Retinal pigment epithelial cell (primary cell): ENCODE data around the gene PNLIPRP2.

Experiments
- DNase-seq: peaks from one replicate; pipeline ENCODE4 v3.0.0-alpha.2; 2010; ENCODE audit warnings: low read depth
- H3K4me3 ChIP-seq: 2 replicates; pipeline ENCODE4 v1.5.1; 2011; ENCODE audit warnings: mild to moderate bottlenecking, low read length, control low read depth, moderate library complexity
- CTCF ChIP-seq: conservative IDR thresholded peaks from 2 replicates; pipeline ENCODE4 v1.5.1; 2011; ENCODE audit warnings: low read depth, low read length, control low read depth, inconsistent platforms

The PNLIPRP2 gene

DNA sequence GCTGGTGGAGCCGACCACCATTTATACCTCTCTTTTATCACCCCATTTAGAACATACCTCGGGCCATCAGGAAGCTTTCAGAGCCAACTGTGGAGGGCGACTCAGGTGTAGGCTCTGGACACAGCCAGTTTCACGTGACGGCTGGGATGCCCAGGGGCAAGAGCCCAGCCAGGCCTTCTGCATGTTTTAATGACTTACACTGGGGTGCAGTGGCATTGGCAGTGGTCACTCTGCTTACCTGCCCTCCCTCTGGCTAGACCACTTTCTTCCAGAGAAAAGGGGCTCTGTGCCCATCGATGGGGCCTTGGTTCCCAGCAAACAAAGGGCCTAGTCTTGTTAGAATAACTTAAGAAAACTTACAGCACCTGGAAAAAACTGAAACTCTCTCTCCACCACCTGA, 50.0 kb downstream of the PNLIPRP2 start:
- no peak overlapping the region for H3K4me3 ChIP-seq
- TF ChIP-seq CTCF: no peak
- no peak for DNase-seq

- TF ChIP-seq CTCF: no peak
- no peak for DNase-seq
- no peak overlapping the region for H3K4me3 ChIP-seq
Observed at GRCh38 chr10:116671274-116671926, 50.6 kb downstream of the PNLIPRP2 start.

- no peak for DNase-seq
- TF ChIP-seq CTCF: no peak
- H3K4me3 ChIP-seq: no peak overlapping the region
Observed at GRCh38 chr10:116672891-116673290, 52.1 kb downstream of the PNLIPRP2 start.

DNA sequence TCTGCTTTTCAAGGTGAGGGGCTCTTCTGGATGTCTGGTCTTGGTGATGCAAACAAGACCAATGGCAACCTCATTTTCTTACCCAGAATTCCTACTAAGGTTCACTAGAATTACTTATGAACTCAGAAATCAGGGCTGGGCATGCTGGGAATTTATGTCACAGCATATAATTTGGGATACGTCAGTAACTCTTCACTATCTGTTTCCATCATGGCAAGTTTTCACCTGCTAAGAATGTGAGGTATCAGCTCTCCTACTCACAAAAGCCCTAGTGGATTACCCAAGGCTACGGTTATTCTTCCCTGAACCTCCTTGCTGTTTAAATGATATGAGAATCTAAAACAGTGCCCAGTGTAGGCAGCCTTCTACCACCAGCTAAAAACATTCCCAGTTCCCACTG, 53.1 kb downstream of the PNLIPRP2 start:
- no peak overlapping the region for H3K4me3 ChIP-seq
- DNase-seq: no peak
- TF ChIP-seq CTCF: no peak

DNA sequence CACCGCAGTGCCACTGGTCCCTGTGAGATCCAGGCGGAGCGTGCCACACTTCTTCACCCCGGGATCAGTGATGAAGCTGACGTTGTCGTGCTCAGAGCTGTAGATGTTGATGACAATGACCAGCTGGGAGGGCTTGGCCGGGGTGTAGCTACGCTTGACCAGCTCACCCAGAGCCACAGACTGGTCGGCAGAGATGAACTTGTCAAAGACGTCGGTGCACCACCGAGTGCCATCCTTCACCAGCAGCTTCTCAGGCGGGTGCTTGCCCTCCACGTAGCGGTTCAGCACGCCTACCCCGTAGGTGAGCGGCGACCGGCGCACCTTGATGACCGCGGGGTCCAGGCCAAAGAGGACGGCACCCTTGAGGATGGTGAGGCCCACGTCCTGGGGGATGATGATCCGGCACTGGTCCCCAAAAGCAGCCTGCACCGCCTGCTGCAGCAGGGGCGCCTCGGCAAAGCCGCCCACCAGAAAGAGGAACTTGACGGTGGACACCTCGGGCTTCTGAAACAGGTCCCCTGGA, 54.2 kb downstream of the PNLIPRP2 start:
- H3K4me3 ChIP-seq: no peak overlapping the region
- no peak for DNase-seq
- TF ChIP-seq CTCF: no peak

- DNase-seq: no peak
- no peak overlapping the region for H3K4me3 ChIP-seq
- no peak for TF ChIP-seq CTCF
Observed at GRCh38 chr10:116676118-116676517, 55.4 kb downstream of the PNLIPRP2 start.

DNA sequence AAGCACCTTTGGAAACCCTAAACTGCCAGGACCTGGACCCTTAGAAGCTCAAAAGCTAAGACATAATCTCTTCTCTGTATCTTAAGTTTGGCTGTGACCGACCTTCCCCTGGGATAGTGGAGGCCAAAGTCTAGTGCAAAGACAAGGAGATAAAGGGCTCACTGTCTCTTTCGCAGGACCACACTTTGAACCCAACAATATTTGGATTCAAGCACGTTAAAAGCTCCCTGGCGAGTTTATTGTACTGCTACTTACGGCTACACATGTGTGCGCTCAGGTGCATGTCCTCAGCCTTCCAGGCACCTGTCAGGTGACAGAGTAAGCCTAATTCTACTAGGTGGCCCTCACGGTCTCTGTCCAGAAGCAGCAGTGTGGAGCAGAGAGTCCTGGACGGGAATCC, 55.9 kb downstream of the PNLIPRP2 start:
- DNase-seq: no peak
- TF ChIP-seq CTCF: no peak
- H3K4me3 ChIP-seq: no peak overlapping the region
